ENCODE measurements around the gene PTPRM.

The PTPRM gene

DNA sequence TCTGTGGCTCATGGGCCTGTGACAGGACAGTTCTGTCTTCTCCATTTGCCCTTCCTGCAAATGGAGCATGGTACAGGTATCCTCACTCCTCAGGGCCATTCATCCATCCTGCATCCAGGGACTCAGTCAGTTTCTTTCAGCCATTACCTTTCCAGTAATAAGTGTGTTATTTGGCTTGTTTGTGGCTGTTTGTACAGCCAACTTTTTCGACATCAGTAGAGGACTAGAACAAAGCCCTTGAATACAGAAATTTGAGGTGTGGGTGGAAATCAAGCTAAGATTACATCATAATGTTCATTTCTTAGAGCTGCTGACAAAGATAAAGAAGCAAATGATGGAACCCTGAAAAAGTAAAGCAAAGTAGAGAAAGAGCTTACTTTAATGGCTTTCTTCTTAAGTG, 290.4 kb downstream of the PTPRM start:
- DNase-seq (ENCODE audit: low spot score), result no peak

GRCh38 chr18:7859122-7859521, 292.0 kb downstream of the PTPRM start:
- DNase-seq (ENCODE audit: low spot score), result no peak

DNA sequence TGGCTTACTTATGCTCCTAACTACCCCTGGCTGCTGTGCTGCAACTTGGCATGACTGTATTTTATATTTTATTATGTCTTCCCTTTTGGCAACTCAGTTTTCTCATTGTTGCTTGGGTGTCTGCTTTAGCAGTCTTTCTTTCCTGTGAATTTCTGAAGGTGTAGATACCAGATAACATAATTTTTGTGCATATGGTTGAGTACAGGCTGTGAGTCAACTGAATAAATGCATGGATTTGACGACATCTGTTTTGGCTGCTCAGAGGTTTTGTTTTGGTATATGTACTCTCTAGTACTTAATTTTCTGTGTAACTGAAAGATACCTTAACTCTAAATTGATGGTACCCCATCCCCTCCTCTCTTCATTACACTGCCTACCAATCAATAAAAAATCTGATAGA, 303.1 kb downstream of the PTPRM start:
- DNase-seq (ENCODE audit: low spot score), result no peak

GRCh38 chr18:7870855-7871254, 303.7 kb downstream of the PTPRM start:
- DNase-seq (ENCODE audit: low spot score), result no peak

DNA sequence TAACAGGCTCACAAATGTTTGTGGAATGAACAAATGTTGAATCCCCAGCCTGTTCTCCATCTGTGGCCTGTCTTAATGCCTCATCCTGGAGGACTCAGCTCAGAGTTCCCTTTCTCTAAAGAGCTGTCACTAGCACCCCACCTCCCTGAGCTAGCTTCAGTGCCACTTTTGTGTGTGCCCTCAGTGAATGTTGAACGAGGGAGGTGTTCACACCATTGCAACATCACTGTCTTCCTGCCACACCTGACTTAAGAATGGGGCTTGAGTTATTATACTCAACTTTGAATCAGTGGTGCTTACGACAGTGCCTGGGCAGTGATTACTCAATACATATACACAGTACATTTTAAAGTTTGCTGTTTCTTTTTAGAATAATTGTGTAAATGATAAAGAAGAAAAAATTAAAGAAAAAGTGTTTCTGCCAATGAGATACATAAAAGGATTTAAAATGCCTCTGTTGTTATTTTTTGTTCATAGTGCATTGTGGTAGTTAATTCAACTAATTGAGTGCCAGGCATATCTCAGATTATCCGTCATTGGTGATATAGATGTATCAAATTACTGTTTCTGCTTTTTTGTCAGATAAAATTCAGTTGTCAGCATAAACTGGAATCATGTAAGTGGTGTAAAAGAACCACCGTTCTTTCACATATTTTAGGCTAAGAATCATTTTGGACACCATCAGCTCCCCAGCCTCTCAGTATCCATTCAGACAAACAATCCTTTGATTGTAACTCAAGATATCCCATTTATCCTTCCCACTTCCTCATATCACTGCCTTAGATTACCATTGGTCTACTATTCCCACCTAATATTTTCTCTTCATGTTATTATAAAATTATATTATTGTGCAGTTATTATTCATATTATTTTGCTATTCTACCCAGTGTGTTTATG, 304.7 kb downstream of the PTPRM start:
- no peak for DNase-seq (ENCODE audit: low spot score)

- DNase-seq (ENCODE audit: low spot score), result no peak
Observed at GRCh38 chr18:7872569-7872968, 305.5 kb downstream of the PTPRM start.

- no peak for DNase-seq (ENCODE audit: low spot score)
Observed at GRCh38 chr18:7873316-7873715, 306.2 kb downstream of the PTPRM start.

- DNase-seq (ENCODE audit: low spot score), result no peak
Observed at GRCh38 chr18:7876354-7877104, 309.4 kb downstream of the PTPRM start.

DNA sequence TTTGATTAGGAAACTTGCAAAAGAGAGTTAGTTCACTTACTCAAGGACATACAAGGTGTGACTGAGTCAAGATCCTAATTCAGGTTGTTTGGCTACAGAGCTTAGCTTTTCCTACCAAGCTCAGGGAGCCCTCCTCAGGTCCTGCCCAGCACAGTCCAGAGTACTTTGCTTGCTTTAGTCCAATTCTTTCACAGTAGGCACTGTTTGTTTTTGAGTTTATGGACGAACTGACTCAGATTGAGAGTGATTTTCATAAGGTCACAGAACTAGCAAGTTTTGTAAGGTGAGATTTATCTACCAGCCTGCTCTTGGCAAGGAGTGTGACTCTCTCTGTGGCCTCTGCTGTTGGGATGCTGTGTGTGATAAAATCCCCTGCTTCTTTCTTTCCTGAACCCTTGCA, 310.5 kb downstream of the PTPRM start:
- DNase-seq (ENCODE audit: low spot score), result no peak

DNA sequence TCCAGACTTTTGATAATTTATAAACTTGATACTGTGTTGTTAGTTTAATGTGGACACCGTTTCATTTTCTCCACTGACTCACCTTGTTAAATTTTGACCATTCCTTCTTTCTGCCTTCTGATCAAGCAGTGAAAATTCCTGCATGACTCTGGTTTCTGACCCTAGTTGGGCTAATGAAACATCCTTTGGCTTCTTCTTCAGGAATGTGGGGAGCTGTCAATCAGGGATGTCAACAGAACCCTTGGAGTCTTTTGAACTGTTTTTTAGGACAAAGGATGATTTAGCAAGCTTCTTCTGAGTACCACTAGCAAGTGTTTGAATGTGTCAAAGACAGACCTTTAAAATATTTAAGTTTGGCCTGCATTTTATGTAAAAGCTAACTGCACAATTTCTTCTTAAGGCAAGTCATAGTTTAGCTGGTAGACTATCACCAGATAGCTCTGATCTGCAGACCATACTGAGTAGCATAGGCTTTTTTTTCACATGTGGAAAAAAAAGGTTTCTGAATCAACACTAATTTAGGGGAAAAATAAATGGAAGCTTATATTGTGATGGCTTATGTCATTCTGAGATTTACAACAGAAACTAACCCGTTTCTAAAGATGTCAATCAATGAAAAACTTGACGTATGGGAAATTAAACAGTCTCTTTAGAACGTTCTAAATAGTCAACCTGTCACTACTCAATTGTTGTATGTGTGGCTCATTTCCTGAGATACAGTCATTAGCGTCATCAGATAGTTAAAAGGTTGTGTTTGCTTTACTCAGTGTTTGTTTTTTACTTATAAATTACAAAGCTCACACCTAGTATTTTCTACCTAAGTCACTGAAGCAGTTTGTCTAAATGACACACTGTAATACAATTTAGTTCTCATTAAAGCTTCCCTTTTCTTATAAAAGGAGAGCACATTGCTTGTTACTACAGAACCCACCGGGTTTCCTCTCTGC, 311.4 kb downstream of the PTPRM start:
- no peak for DNase-seq (ENCODE audit: low spot score)

DNA sequence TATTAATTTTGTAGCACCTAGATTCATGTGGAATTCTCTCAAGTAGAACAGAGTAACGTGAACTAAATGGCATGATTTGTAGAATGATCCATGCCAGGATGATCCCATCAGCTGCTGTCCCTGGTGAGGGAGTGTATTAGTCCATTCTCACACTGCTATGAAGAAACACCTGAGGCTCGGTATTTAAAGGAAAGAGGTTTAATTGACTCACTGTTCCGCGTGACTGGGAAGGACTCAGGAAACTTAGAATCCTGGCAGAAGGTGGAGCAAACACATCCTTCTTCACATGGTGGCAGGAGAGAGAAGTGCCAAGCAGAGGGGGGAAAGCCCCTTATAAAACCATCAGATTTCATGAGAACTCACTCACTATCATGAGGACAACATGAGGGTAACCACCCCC, 312.6 kb downstream of the PTPRM start:
- no peak for DNase-seq (ENCODE audit: low spot score)

DNA sequence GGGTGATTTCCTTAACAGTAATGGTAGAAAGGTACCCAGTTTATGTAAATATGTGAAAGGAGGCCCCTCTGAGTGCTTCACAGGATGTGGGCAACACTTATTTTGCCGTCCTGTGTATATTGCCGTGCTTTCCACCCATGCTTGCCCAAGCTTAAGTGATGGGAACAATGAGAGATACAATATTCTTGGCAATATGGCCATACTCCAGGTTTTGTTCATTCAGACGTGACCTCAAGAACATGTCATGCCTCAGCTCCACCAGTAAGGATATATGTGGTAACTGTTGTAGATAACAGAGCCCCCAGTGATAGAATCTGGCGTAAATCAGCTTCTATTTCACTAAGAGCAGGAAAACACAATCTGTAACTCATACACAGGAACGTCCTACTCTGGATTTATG, 318.7 kb downstream of the PTPRM start:
- DNase-seq (ENCODE audit: low spot score), result no peak

- no peak for DNase-seq (ENCODE audit: low spot score)
Observed at GRCh38 chr18:7886436-7886835, 319.3 kb downstream of the PTPRM start.

DNA sequence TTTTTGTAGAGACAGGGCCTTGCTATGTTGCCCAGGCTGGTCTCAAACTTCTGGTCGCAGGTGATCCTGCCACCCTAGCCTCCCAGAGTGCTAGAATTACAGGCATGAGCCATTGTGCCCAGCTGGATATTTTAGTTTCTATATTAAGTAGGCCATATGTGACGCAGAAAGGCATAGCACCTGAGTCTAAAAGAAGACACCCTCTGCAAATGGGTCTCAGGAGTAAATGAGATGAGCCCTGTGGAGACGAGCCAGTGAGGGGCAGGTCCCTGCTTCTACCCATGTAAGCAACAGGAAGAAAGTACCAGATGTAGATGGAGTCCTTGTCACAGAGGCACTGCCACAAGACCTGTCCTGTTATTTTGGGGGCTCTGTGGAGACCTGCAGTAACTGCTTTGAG, 322.4 kb downstream of the PTPRM start:
- DNase-seq (ENCODE audit: low spot score), result no peak

DNA sequence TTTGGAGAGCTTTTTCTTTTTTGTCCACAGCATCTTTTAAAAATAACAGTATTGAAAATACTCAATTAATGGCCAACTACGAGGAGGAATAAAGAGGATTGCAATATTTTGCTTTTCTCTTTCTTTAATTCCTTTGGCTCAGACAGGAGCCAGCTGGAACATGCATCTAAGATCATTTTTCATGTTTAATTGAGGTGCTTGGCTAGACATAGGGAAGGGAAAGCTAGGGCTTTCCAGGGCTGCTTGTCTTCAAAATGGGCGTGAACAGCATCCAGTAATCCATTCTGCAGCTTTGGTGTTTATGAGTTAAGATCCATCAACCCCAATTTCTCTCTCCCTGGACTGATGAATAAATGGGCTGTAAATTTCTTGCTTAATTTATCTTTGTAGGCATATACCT, 323.0 kb downstream of the PTPRM start:
- DNase-seq (ENCODE audit: low spot score), result no peak

- no peak for DNase-seq (ENCODE audit: low spot score)
Observed at GRCh38 chr18:7892556-7892955, 325.4 kb downstream of the PTPRM start.

GRCh38 chr18:7894592-7894991, 327.5 kb downstream of the PTPRM start:
- DNase-seq (ENCODE audit: low spot score), result no peak

DNA sequence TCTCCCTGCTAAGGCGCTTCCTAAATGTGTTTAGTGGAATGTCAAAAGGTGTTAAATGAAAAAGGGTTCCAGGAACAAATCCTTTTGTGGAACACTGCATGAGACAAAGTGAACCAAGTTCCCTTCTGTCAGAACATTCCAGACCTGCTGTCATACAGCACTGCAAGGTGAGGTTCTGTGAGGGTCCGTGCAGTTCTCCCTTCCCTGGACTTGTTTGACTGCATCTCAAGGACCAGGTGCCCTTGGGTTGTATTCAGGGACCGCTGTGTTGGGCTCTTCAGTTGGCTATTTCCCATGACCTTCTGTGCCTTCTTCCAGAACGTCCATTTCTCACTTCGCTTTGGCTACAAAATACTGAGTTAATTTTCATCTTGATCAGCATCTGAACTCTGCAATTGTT, 328.2 kb downstream of the PTPRM start:
- no peak for DNase-seq (ENCODE audit: low spot score)

DNA sequence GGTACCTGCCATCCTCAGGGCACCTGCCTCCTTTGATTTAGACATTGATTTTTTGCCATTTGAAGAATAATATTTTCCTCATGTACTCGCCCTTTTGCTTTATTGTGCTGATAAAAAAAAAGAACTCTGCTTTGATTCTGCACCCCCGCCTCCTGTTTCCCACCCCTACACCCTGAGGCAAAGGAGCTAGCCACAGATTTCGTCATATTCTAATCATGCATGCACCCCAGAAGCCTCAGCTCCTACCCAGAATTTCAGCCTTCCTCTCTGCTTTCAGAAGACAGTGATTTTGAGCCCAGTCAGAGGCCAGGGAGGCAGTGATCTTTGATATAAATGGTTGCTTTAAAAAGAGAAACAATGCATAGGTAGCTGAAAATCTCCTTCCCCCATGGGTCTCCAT, 329.0 kb downstream of the PTPRM start:
- no peak for DNase-seq (ENCODE audit: low spot score)

GRCh38 chr18:7896805-7897518, 329.8 kb downstream of the PTPRM start:
- DNase-seq (ENCODE audit: low spot score), result no peak

DNA sequence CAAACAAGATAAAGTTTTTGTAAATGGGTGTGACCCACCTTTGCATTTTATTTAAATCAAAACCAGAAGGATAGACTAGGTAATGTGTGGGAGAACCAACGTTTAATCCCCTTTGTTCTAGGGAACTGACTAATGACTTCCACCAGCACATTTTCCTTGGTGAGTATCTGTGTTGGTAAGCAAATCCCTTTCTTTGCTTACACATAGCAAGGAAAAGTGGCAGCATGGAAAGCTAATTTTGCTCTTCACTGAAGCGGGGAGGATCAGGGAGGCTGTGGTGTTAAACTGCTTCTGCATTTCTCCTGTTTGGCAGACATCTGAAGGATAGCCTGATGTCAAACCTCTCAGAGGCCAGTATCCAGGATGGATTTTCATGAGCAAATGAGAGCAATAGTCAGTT, 331.1 kb downstream of the PTPRM start:
- DNase-seq (ENCODE audit: low spot score), result no peak

- no peak for DNase-seq (ENCODE audit: low spot score)
Observed at GRCh38 chr18:7899078-7899477, 332.0 kb downstream of the PTPRM start.

Measured in HuH-7.5 (cell line).